ENCODE results near the gene VRK3. TPM values are rescaled to one million over a fixed set of nuclear protein-coding genes. Genes with fewer than 3 reads are reported as not detected.

The VRK3 gene
- total RNA-seq, 1 experiment from 2014 or later: 46.3 TPM

DNA sequence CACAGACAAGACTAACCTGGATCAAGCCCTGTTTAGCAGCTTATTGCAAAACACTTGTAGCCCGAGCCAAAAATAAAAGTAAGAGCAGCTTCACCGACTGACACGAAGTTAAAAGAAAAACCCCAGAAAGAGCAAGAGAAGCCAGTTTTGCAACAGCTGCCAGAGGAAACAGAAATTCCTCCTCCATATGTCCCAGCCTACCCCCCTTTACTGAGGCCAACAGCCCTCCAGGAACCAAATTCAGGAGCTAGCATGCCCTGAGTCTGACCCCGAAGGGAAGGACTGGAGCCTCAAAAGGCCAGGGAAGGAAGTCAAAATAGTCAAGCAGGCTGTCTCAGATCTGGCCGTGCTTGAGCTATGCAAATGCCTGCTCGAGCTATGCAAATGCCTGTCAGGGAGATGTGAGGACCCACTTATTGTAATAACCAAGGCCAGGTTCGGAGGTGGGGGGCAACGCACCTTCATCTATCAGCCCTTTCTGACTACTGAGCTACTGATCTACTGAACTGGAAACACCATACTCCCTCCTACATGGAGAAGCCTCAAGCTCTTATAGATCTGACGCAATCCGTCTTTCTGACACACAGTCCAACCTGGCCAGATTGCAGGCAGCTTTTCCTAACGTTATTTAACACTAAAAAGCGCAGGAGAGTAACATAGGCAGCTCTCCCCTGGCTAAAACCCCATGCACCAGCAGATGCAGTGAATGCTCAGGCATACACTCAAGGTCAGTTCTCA, 70.9 kb downstream of the VRK3 start:
- no peak for DNase-seq
- H3K4me1 ChIP-seq: 0 out of 2 replicates have a peak, but pooled peaks cover 4% of the 10 kb centered on the region
- no peaks in the 10 kb centered on the region for H3K4me1 Mint-ChIP-seq (ENCODE audit: low read depth, unreplicated experiment)
- TF ChIP-seq, protein P1, sequence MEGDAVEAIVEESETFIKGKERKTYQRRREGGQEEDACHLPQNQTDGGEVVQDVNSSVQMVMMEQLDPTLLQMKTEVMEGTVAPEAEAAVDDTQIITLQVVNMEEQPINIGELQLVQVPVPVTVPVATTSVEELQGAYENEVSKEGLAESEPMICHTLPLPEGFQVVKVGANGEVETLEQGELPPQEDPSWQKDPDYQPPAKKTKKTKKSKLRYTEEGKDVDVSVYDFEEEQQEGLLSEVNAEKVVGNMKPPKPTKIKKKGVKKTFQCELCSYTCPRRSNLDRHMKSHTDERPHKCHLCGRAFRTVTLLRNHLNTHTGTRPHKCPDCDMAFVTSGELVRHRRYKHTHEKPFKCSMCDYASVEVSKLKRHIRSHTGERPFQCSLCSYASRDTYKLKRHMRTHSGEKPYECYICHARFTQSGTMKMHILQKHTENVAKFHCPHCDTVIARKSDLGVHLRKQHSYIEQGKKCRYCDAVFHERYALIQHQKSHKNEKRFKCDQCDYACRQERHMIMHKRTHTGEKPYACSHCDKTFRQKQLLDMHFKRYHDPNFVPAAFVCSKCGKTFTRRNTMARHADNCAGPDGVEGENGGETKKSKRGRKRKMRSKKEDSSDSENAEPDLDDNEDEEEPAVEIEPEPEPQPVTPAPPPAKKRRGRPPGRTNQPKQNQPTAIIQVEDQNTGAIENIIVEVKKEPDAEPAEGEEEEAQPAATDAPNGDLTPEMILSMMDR (IDR thresholded peaks at IDR 0.05; ENCODE audit: insufficient read depth in 1 of 2, low read depth in 1 of 2, low read length in 1 of 2, severe bottlenecking in 1 of 2, unreplicated experiment in 1 of 2): no peak
- intact Hi-C loops (cut with micrococcal nuclease; ENCODE audit: unreplicated experiment): no loop called here
- no peak overlapping the region for H3K4me3 ChIP-seq (ENCODE audit: low read depth, low read length)
- no peak overlapping the region for H3K27ac Mint-ChIP-seq (ENCODE audit: unreplicated experiment)
- H3K9me3 ChIP-seq: no peaks in the 10 kb centered on the region
- no peaks in the 10 kb centered on the region for H3K36me3 Mint-ChIP-seq (ENCODE audit: insufficient read depth, unreplicated experiment)
- no TSS peak for BruUV-seq (replicated peaks)
- POLR2A ChIA-PET: no interaction called here
- no peaks in the 10 kb centered on the region for H3K9me3 Mint-ChIP-seq (ENCODE audit: unreplicated experiment)
- CTCF ChIA-PET: no interaction called here
- H3K4me3 Mint-ChIP-seq (ENCODE audit: unreplicated experiment): no peak overlapping the region
- H3K27me3 Mint-ChIP-seq (ENCODE audit: insufficient read depth, unreplicated experiment): no peaks in the 10 kb centered on the region
- H3K27me3 ChIP-seq (replicated peaks; ENCODE audit: control insufficient read depth, insufficient read depth, low read length): no peaks in the 10 kb centered on the region
- no peaks in the 10 kb centered on the region for H3K36me3 ChIP-seq (ENCODE audit: control insufficient read depth, insufficient read depth, low read length)

DNA sequence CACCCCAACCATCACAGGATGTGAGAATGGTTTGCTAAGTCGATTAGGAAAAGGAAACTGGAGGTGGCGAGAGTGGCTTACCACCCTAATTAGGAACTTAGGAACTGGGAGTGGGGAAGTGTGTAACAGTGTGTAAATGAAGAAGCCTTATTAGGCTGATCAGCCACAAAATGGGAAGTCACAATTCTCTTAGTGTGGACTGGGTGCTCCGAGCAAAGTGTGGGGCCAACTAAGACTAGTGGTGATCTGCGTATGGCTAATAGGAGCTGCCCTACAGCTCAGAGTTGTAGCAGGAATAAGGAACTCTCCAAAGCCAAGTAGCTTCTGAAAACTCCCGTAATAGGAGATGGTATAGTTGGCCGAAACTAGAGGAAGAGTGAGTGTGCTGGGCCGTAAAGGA, 71.8 kb downstream of the VRK3 start:
- Mint-ChIP-seq H3K36me3 (ENCODE audit: insufficient read depth, unreplicated experiment) (no peaks in the 10 kb centered on the region), H3K27ac (ENCODE audit: unreplicated experiment) (no peak overlapping the region), H3K9me3 (ENCODE audit: unreplicated experiment) (no peaks in the 10 kb centered on the region), H3K27me3 (ENCODE audit: insufficient read depth, unreplicated experiment) (no peaks in the 10 kb centered on the region), H3K4me3 (ENCODE audit: unreplicated experiment) (no peak overlapping the region), H3K4me1 (ENCODE audit: low read depth, unreplicated experiment) (no peaks in the 10 kb centered on the region)
- POLR2A ChIA-PET: interaction anchor here (0.5 kb wide), 1 partner anchor 329 kb away, joined by 5 read pairs; no protein-coding TSS in a partner anchor
- H3K27me3 ChIP-seq (replicated peaks; ENCODE audit: control insufficient read depth, insufficient read depth, low read length): no peaks in the 10 kb centered on the region
- no TSS peak for BruUV-seq (replicated peaks)
- 0 out of 2 replicates have a peak, but pooled peaks cover 4% of the 10 kb centered on the region for H3K4me1 ChIP-seq
- H3K36me3 ChIP-seq (ENCODE audit: control insufficient read depth, insufficient read depth, low read length): no peaks in the 10 kb centered on the region
- TF ChIP-seq, protein P1 (IDR thresholded peaks at IDR 0.05; ENCODE audit: insufficient read depth in 1 of 2, low read depth in 1 of 2, low read length in 1 of 2, severe bottlenecking in 1 of 2, unreplicated experiment in 1 of 2): no peak
- intact Hi-C loops (cut with micrococcal nuclease; ENCODE audit: unreplicated experiment): no loop called here
- no peaks in the 10 kb centered on the region for H3K9me3 ChIP-seq
- no peak overlapping the region for H3K4me3 ChIP-seq (ENCODE audit: low read depth, low read length)
- DNase-seq: no peak
- CTCF ChIA-PET: interaction anchor here (0.6 kb wide), 1 partner anchor 1308 kb away, joined by 4 read pairs; no protein-coding TSS in a partner anchor

- DNase-seq: no peak
- Histone ChIP-seq H3K4me3 (ENCODE audit: low read depth, low read length) (no peak overlapping the region), H3K9me3 (no peaks in the 10 kb centered on the region), H3K4me1 (0 out of 2 replicates have a peak, but pooled peaks cover 4% of the 10 kb centered on the region), H3K27me3 (replicated peaks; ENCODE audit: control insufficient read depth, insufficient read depth, low read length) (no peaks in the 10 kb centered on the region), H3K36me3 (ENCODE audit: control insufficient read depth, insufficient read depth, low read length) (no peaks in the 10 kb centered on the region)
- ChIA-PET CTCF (interaction anchor here (0.6 kb wide), 1 partner anchor 1307 kb away, joined by 4 read pairs; no protein-coding TSS in a partner anchor), POLR2A (interaction anchor here (0.5 to 0.6 kb wide), 2 partner anchors 23 to 330 kb away, joined by 4 to 5 read pairs; no protein-coding TSS in a partner anchor)
- Mint-ChIP-seq H3K4me3 (ENCODE audit: unreplicated experiment) (no peak overlapping the region), H3K9me3 (ENCODE audit: unreplicated experiment) (no peaks in the 10 kb centered on the region), H3K36me3 (ENCODE audit: insufficient read depth, unreplicated experiment) (no peaks in the 10 kb centered on the region), H3K27ac (ENCODE audit: unreplicated experiment) (no peak overlapping the region), H3K4me1 (ENCODE audit: low read depth, unreplicated experiment) (no peaks in the 10 kb centered on the region), H3K27me3 (ENCODE audit: insufficient read depth, unreplicated experiment) (no peaks in the 10 kb centered on the region)
- TF ChIP-seq, protein P1 (IDR thresholded peaks at IDR 0.05; ENCODE audit: insufficient read depth in 1 of 2, low read depth in 1 of 2, low read length in 1 of 2, severe bottlenecking in 1 of 2, unreplicated experiment in 1 of 2): no peak
- BruUV-seq (replicated peaks): no TSS peak
- intact Hi-C loops (cut with micrococcal nuclease; ENCODE audit: unreplicated experiment): no loop called here
Measured at GRCh38 chr19:49952906-49953305, 72.3 kb downstream of the VRK3 start.

All from Caco-2 (cell line).